Head of caudate nucleus (tissue), 42 donors: ENCODE results near the gene ANKRD13D.
"Not testable (repeated sequence)": the region's sequence is repeated elsewhere in the genome, so short reads cannot be mapped to it uniquely, and the experiment has no call there.

Experiments used
- DNase-seq, 42 donors: peaks; one replicate each; pipeline versions ENCODE4 v3.0.0 to v3.0.0-alpha.2; 2020 to 2021; ENCODE audit warnings: mixed read lengths in 7 of 42
- intact Hi-C: fragments of 100-400 bp; cut with DNase I; formaldehyde crosslinking; loops from one replicate; pipeline ENCODE4 v1.15.0; 2022

ANKRD13D gene

DNA sequence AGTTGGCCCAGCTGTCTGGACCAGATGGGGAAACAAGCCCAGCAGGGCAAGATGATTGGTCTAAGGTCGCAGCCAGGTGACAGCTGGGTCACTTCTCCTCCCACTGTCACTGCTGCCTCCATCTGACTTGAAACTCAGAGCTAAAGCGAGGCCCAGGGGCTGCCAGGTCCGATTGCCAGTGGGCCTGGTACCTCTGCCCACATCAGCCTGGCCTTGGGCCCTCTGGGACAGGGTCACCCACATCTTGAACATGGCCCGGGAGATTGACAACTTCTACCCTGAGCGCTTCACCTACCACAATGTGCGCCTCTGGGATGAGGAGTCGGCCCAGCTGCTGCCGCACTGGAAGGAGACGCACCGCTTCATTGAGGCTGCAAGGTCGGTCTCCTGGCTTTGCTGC lies 20.1 kb downstream of the ANKRD13D start:
- intact Hi-C loops = no loop called here
- peak in 2 of 42 donors; percentile 3 to 14 for DNase-seq

DNA sequence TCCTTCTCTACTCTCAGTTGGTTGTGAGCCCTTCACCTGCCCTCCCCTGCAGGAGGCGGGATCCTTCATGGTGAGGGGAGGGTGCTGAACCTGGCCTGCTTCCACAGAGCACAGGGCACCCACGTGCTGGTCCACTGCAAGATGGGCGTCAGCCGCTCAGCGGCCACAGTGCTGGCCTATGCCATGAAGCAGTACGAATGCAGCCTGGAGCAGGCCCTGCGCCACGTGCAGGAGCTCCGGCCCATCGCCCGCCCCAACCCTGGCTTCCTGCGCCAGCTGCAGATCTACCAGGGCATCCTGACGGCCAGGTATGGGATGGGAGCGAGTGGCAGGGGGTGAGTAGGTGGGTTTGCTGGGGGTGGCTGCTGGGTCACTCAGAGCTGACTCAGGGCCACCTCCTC lies 20.6 kb downstream of the ANKRD13D start:
- intact Hi-C loops = no loop called here

DNA sequence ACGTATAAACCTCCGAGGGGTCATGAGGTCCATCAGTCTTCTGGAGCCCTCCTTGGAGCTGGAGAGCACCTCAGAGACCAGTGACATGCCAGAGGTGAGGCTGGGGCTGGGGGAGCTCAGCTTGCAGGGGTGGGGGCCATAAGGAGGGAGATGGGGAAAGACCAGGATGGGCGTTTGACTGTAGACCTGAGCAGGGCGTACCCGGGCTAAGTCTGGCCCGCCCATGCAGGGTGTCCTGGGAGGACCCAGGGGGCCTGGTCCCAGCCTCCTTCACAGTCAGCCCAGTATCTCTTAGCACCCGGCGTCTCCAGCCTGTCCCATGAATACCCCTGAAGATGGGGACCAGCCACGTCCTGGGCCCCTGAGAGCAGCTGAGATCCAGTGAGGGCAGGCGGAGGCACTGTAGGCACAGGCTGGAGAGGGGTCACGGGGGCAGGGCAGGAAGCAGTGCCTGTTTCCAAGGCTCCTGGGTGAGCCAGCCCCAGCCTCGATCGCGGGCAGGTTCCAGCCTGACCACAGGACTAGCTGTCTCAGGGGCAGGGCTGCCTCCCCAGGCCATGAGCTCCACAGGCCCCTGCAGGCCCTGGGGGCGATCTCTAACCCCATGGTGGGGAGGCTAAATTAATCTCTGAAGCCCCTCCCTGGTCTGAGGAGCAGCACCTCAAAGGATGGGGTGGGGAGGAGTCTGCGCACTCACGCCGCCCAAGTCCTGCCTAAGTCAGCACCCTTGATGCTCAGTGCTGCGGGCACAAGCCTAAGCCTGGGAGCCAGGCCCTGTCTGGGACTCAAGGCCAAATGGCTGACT lies 21.3 kb downstream of the ANKRD13D start:
- peak in 2 of 42 donors; percentile 8 to 13 for DNase-seq
- intact Hi-C loops = no loop called here

More for the DNA sequence above, 20.6 kb downstream of the ANKRD13D start:
- DNase-seq = peak in 3 of 42 donors; percentile 1 to 11 (median 10)

DNA sequence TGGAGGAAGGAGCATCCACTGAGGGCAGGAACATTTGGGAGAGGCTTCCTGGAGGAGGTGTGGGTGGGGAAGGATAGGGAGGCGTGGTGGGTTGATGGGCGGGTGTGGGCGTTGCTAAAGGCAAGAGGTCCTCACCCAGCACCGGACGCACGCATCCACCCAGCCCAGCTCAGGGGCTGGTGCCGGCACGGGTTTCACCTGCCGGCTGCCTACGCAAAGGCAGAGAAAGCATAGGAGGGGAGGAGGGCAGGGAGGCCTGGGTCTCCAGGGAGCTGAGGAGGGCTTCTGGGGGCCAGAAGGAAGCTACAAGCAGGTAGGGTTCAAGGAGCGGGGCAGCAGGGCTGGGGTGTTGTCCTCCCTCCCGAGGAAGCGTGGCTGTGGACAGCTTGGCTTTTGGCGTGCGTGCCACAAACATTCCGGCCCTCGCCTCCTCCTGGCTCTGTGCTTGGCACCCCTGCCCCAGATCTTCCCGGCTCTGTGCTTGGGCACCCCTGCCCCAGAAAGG lies 22.0 kb downstream of the ANKRD13D start:
- intact Hi-C loops = no loop called here
- DNase-seq = peak in 1 of 42 donors; percentile 2

DNA sequence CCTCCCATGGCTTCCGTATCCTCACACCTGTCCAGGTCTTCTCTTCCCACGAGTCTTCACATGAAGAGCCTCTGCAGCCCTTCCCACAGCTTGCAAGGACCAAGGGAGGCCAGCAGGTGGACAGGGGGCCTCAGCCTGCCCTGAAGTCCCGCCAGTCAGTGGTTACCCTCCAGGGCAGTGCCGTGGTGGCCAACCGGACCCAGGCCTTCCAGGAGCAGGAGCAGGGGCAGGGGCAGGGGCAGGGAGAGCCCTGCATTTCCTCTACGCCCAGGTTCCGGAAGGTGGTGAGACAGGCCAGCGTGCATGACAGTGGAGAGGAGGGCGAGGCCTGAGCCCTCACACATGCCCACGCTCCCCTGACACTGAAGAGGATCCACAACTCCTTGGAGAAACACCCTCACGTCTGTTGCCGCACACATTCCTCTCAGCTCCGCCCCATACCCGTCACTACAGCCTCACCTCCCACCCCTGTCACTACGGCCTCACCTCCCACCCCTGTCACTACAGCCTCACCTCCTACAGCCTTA lies 22.5 kb downstream of the ANKRD13D start:
- peak in 1 of 42 donors; percentile 10 for DNase-seq
- intact Hi-C loops = no loop called here

DNA sequence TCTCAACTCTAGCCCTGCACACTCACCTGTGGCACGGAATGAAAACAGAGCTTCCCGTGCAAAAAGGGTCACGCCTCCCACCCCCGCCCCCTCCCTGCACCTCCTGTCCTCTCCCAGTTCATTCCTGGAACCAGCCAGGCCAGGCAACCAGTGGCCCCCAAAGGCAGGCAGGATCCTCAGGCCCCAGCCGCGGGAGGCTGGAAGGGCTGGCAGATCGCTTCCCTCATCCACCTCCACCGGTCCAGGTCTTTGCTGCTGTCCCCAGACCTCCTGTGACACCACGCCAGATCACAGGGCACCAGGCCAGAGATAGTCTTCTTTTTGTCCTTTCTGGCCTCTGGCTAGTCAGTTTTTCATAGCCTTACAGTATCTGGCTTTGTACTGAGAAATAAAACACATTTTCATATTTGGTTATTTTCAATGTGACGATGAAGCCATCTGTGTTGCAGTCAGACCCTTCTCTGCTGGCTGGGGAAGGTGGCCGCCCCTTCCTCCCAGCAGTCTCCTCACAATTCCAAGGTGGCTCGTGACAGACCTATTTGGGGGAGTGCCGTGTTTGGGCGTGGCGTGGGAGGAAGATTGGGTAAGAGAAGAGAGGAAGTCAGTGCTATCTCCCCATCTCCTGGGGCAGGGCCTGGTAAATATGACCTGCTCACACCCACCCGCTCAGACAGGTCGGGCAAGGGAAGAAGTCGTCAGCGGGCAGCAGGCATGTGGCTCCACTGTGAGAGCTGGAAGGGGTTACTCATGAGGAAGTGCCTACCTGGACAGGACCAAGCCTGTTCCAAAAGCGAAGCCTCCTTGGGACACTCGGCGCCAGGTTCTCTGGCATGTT lies 23.3 kb downstream of the ANKRD13D start:
- intact Hi-C loops = no loop called here
- DNase-seq = peak in 1 of 42 donors; percentile 18

DNA sequence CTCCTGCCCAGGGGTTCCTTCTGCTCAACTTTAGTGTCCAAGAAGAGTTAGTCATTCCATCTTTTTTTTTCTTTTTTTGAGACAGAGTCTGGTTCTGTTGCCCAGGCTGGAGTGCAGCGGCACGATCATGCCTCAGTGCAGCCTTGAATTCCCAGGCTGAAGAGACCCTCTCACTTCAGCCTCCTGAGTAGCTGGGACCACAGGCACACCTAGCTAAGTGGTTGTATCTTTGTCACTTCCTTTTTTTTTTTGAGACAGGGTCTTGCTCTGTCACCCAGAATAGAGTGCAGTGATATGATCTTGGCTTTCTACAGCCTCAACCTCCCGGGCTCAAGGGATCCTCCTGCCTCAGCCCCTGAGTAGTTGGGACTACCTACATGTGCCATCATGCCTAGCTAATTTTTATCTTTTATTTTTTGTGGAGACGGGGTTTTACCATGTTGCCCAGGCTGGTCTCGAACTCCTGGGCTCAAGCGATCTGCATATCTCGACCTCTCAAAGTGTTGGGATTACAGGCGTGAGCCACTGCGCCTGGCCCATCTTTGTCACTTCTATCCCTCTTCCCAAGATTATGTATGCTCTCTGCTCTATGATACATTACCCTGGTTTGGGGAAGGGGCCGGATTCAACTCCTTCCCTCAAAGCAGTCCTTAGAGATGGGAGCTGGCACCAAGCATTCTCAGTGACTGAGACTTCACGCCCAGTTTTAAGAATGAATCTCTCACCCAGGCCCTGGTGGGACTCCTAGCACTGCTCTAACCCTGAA lies 24.2 kb downstream of the ANKRD13D start:
- intact Hi-C loops = no loop called here
- peak in 1 of 42 donors; percentile 9 for DNase-seq

DNA sequence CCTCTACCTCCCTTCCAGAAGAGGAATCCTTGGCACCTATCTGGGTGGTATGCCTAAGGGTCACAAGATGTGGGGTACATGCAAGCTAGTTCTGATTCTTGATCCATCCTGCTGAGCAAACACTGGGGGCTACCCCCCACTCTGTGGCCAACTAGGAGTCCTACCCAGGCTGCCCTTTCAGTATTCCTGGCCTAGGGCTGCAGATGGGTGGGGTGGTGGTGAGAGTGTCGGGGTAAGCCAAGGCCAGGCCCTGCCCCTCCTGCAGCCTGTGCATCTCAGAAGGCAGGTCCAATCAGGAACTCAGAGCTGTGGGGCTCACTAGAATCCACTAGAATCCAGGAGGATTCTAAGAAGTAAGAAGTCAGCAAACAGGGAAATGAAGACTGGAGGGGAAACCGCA lies 25.1 kb downstream of the ANKRD13D start:
- DNase-seq = no peak

DNA sequence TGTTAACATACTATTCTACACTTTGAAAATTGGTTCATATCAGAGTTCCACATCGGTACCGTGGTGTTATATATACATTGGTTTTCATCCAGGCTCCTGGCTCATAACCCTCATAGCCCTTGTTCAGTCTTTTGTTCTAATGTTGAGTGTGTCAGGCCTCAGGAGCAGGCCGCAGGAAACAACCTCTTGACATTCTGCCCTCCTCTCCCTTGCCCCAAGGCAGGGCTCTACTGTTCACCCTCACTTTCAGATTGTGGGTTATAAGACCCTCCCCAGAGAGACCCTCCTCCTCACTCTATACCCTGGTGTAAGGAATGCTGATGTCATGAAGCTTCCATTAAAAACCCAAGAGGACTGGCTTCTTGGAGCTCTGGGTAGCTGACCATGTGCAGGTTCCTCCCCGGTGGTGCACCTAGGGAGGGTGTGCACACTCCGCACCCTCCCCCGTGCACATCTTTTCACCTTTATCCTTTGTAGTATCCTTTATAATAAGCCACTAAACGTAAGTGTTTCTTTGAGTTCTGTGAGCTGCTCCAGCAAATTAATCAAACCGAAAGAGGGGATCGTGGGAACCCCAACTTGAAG lies 26.3 kb downstream of the ANKRD13D start:
- no peak for DNase-seq
- intact Hi-C loops = no loop called here

More for the DNA sequence above, 25.1 kb downstream of the ANKRD13D start:
- intact Hi-C loops = no loop called here

DNA sequence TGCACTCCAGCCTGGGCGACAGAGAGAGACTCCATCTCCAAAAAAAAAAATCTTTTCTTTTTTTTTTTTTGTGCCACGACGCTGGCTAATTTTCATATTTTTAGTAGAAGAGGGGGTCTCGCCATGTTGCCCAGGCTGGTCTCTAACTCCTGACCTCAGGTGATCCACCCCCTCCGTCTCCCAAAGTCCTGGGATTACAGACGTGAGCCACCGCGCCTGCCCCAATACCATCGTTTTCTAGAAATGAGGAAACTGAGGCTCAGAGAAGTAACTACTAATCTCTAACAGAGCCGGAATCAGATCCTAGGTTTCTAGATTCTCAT lies 27.7 kb downstream of the ANKRD13D start:
- no peak for DNase-seq
- intact Hi-C loops = loop anchor here (2.0 kb wide), 1 partner anchor 52 kb away; no protein-coding TSS in a partner anchor

DNA sequence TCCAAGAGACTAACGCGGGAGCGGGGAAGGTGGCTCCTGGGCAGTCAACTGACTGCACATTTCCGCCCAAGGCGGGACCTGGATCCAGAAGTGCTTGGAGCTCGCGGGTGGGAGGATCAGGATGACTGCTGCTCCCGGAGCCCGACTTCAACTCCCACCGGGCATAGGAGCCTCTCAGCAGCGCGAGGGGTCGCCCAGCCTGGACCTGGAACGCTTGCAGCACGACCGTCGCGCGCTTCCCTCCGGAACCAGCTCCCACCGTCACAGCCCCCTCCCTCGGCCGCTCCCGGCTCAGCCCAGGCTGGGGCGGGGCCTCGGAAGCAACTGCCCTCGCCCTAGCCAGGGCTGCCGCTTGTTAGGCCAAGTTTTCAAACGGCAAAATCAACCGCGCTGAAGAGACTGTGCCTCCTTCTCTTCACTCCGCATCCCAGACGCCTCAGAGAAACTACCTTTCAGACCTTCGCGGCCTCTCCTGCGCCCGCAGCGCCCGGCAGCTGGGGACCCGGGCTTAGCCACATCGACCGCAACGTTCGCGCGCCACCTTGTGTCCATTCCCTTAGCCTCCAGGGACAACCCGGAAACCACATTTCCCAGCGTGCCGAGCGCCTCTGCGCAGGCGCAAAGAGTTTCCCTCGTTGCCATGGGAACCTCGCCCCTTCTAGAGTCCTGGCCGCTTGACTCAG lies 28.2 kb downstream of the ANKRD13D start:
- intact Hi-C loops = loop anchor here (2.0 kb wide), 1 partner anchor 53 kb away; no protein-coding TSS in a partner anchor
- DNase-seq = peak; percentile 92 to 100 (median 98)

DNA sequence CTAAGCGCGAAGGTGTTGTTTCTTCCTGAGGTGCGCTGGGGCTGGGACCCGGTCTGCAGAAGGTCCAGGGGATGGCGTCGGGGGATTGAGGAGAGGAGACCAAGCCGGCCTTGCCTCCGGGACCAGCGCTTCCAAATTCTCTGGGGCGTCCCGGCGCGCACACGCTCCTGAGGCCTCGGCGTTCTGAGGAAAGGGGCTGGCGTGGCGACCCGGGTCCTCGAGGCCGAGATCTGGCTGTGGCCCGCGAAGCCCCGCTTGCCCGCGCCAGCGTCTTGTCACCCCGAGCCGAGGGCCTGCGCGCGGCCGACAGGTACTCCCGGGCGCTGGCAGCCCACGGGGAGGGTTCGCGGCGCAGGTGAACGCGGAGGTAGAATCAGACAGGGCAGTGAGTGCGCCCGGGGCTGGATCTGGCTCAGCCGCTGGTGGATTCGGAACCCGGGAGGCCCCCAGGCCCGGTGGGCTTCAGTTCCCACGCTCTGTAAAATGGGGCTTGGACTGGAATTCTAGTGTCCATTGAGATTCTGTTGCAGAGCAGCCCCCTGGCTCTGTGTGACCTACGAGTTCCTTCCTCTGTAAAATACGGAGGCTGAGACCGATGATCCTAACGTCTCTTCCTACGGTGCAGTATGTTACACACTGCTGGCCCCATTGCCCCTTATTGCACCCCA lies 28.9 kb downstream of the ANKRD13D start:
- peak in 31 of 42 donors; percentile 15 to 62 (median 43) for DNase-seq
- intact Hi-C loops = loop anchor here (2.0 kb wide), 1 partner anchor 53 kb away; no protein-coding TSS in a partner anchor

DNA sequence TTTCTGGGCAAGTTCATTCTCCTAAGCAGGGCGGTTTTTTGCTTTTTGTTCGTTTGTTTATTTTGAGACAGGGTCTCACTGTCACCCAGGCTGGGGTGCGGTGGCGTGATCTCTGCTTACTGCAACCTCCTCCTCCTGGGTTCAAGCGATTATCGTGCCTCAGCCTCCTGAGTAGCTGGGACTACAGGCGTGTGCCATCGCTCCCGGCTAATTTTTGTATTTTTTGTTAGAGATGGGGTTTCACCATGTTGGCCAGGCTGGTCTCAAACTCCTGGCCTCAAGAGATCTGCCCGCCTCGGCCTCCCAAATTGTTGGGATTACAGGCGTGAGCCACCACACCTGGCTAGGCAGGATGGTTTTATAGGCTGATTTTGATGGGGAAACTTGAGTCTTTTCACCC lies 29.8 kb downstream of the ANKRD13D start:
- intact Hi-C loops = not testable (repeated sequence)
- peak in 1 of 42 donors; percentile 22 for DNase-seq

DNA sequence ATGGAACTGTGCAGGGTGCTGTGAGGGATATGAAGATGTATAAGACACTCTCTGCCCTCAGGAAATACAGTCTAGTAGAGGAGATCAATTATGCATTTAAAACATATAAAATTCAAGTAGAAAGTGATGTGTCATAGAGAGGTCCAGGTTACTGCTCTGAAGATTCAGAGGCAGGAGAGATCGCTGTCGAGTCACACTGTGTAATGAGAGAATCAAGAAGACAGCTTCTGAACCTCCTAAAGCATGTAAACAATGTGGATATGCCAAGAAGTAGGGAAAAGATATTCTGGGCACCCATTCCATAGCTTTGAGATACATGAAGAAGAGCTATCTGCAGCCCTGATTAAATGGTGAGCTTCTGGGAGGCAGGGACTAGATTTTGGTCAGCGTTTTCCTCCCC lies 30.9 kb downstream of the ANKRD13D start:
- DNase-seq = no peak
- intact Hi-C loops = no loop called here

DNA sequence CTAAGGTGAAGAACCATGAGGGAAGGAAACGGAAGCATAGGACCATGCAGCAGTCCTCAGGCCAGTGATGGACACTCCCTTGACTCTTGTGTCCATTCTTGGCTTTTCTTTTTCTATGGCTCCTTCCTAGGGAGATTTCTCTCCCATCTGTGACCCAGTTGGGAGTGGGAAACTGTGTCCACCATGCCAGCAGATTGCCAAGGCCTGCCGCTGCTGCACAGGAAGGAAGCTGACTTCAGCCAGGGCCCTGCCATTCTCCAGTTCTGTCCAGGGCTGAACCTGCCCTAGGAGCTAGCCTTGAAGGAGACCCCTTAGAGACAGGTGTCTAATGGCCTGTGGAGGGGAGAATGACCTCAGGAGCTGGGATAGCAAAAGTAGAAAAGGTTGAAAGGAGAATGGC lies 31.6 kb downstream of the ANKRD13D start:
- DNase-seq = no peak
- intact Hi-C loops = no loop called here

DNA sequence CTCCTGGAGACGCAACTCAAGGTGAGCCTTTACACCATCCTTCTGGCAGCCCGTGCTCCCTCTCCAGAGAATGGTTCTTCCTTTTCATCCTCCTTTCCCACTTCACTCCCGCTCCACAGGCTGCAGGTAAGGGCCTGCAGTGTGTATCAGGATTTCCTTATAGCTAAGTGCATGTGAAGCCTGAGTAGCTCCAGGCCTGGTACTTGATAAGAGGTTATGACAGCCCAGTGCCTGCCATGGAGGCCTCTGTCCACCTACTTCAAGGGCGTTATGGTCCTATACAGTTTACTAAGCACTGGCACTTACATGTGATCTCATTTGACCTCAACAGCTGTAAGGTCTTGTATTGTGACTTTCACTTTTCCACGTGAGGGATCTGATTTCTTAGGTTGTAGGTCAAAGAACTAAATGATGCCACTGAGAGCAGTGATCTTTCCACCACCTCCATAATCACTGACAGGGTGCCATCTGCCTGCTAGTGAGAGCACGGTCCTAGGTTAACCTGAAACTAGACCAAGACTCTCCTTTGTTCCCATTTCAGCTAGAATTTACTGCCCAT lies 32.3 kb downstream of the ANKRD13D start:
- no peak for DNase-seq
- intact Hi-C loops = no loop called here

DNA sequence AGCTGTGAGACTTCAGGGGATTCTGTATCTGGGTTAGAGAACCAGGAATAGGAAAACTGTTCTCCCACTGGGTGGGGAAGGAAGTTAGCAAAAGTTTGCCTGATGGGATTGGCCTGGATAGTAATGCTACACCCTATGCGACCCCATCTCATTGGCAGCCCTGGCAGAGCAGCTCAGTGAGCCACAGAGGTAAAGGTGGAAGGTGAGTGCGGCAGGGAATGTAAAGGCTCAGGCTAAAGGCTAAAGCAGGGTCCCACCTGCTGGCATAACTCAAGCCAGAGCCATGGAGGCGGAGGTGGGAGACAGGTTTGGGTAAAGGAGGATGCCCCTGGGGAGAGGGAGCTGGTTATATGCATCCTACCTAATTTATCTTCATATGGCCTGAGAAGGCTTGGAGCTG lies 32.9 kb downstream of the ANKRD13D start:
- no peak for DNase-seq
- intact Hi-C loops = no loop called here
